GM12891 (cell line): ENCODE measurements around the gene ANXA6.

ENCODE experiments used
- POLR2A ChIP-seq: IDR thresholded peaks from 2 replicates; pipeline ENCODE4 v1.6.1; 2011; ENCODE audit warnings: low read depth, low read length, control low read depth
- POLR2AphosphoS5 ChIP-seq: IDR thresholded peaks from 2 replicates; pipeline ENCODE4 v1.6.1; 2011; ENCODE audit warnings: low read depth, low read length, control low read depth

- TF ChIP-seq POLR2A, result no peak
- TF ChIP-seq POLR2AphosphoS5, result no peak
These were observed 46.6 kb downstream of the ANXA6 start for GRCh38 chr5:151110992-151111391.
